COR-L47 (cell line): ENCODE measurements around the gene FSD1.
A peak's percentile ranks its signal among the peaks of the same experiment; 100 is the strongest.
"Not testable (repeated sequence)": the region's sequence is repeated elsewhere in the genome, so short reads cannot be mapped to it uniquely, and the experiment has no call there.

Experiments used
- DNase-seq: peaks from one replicate; lab custom pipeline; 2025; lab: John Stamatoyannopoulos, UW

FSD1 gene

GRCh38 chr19:4319067-4319718 is 14.8 kb downstream of the FSD1 start:
- DNase-seq: no peak

GRCh38 chr19:4320419-4320818 is 16.0 kb downstream of the FSD1 start:
- DNase-seq: no peak

- DNase-seq: no peak
These were observed 18.7 kb downstream of the FSD1 start for GRCh38 chr19:4322942-4323665.

- DNase-seq: no peak
These were observed 19.3 kb downstream of the FSD1 start for GRCh38 chr19:4323692-4324091.

- no peak for DNase-seq
These were observed 19.8 kb downstream of the FSD1 start for GRCh38 chr19:4324228-4324627.

- DNase-seq: no peak
These were observed 21.9 kb downstream of the FSD1 start for GRCh38 chr19:4326215-4326836.

- no peak for DNase-seq
These were observed 22.4 kb downstream of the FSD1 start for GRCh38 chr19:4326837-4327251.

GRCh38 chr19:4327252-4327876 is 23.0 kb downstream of the FSD1 start:
- no peak for DNase-seq

- DNase-seq: no peak
These were observed 23.5 kb downstream of the FSD1 start for GRCh38 chr19:4327877-4328242.

- DNase-seq: no peak
These were observed 24.0 kb downstream of the FSD1 start for GRCh38 chr19:4328243-4328990.

- DNase-seq: not testable (repeated sequence)
These were observed 24.7 kb downstream of the FSD1 start for GRCh38 chr19:4328991-4329681.

GRCh38 chr19:4329858-4330257 is 25.5 kb downstream of the FSD1 start:
- no peak for DNase-seq

GRCh38 chr19:4334929-4335570 is 30.7 kb downstream of the FSD1 start:
- DNase-seq: no peak

- DNase-seq: no peak
These were observed 33.6 kb downstream of the FSD1 start for GRCh38 chr19:4337906-4338440.

- DNase-seq: no peak
These were observed 34.3 kb downstream of the FSD1 start, which contains the start of gene STAP2 for GRCh38 chr19:4338441-4339355. Gene STAP2 (minus strand): TSS chr19:4338827. CDS start chr19:4338753, 74 bp downstream.

- no peak for DNase-seq
These were observed 37.9 kb downstream of the FSD1 start for GRCh38 chr19:4342314-4342614.

- peak; percentile 100 for DNase-seq
These were observed 38.4 kb downstream of the FSD1 start for GRCh38 chr19:4342615-4343369.

GRCh38 chr19:4343370-4344307 is 39.2 kb downstream of the FSD1 start, which contains the start of gene MPND:
Gene MPND (plus strand): TSS chr19:4343562. CDS start chr19:4343594, 32 bp downstream.
- peak; percentile 82 for DNase-seq
